IMR-90 (cell line): ENCODE data around the gene TRPC4. TPM values are rescaled to one million over a fixed set of nuclear protein-coding genes. Genes with fewer than 3 reads are reported as not detected.

Experiments
- ATAC-seq: fragments of 200-7000 bp; cut with Tn5 transposase; 2 replicates; pipeline ENCODE4 v1.9.1; 2020; ENCODE audit warnings: low read depth, mild to moderate bottlenecking, moderate library complexity
- BruUV-seq: library from RNA; stranded (reverse); fragments of 400-500 nt; replicated peaks from 2 replicates; lab custom pipeline; 2021; lab: Mats Ljungman, UMichigan
- CTCF ChIA-PET: fragments of 300-600 bp; formaldehyde crosslinking; extraction: SDS; loops from one replicate; lab custom pipeline; 2021; ENCODE audit warnings: antibody characterized with exemption; lab: Yijun Ruan, JAX
- POLR2A ChIA-PET: fragments of 300-600 bp; sonication (Branson Sonifier 250); formaldehyde crosslinking; loops from one replicate; lab custom pipeline; 2022; ENCODE audit warnings: antibody characterized with exemption; ENCODE audit not compliant: unreplicated experiment; lab: Charles Lee
- DNase-seq: peaks from one replicate; pipeline ENCODE4 v3.0.0; 2013
- H2AFZ ChIP-seq: replicated peaks from 2 replicates; pipeline ENCODE3; 2013; ENCODE audit warnings: low read length, mild to moderate bottlenecking; ENCODE audit not compliant: poor library complexity
- H2AK5ac ChIP-seq: 2 replicates; pipeline ENCODE4 v1.6.1; 2013; ENCODE audit warnings: low read depth, low read length, inconsistent platforms
- H2AK9ac ChIP-seq: replicated peaks from 2 replicates; pipeline ENCODE3; 2013; ENCODE audit warnings: mild to moderate bottlenecking, low read depth, low read length, moderate library complexity; ENCODE audit not compliant: poor library complexity
- H2BK120ac ChIP-seq: 2 replicates; pipeline ENCODE4 v1.6.1; 2013; ENCODE audit warnings: low read depth, low read length, inconsistent platforms
- H2BK15ac ChIP-seq: 3 replicates; pipeline ENCODE4 v1.6.1; 2013; ENCODE audit warnings: low read depth, low read length, inconsistent platforms
- H2BK20ac ChIP-seq: 2 replicates; pipeline ENCODE4 v1.6.1; 2013; ENCODE audit warnings: low read depth, mild to moderate bottlenecking, inconsistent platforms, low read length, moderate library complexity
- H2BK5ac ChIP-seq: 2 replicates; pipeline ENCODE4 v1.6.1; 2013; ENCODE audit warnings: mild to moderate bottlenecking, low read depth, low read length, inconsistent platforms; ENCODE audit not compliant: poor library complexity, severe bottlenecking
- H3K14ac ChIP-seq: replicated peaks from 2 replicates; pipeline ENCODE4 v1.6.1; 2013; ENCODE audit warnings: low read depth, low read length, inconsistent platforms
- H3K18ac ChIP-seq: 2 replicates; pipeline ENCODE4 v1.6.1; 2013; ENCODE audit warnings: low read depth, low read length, control low read depth
- H3K23ac ChIP-seq: 2 replicates; pipeline ENCODE4 v1.6.1; 2013; ENCODE audit warnings: low read depth, low read length, inconsistent platforms
- H3K27ac ChIP-seq: 2 replicates; pipeline ENCODE4 v1.5.1; 2013; ENCODE audit warnings: mild to moderate bottlenecking, control low read depth, low read length; ENCODE audit not compliant: insufficient read depth
- H3K27me3 ChIP-seq: 2 replicates; pipeline ENCODE4 v1.6.1; 2013; ENCODE audit warnings: low read length; ENCODE audit not compliant: control insufficient read depth, insufficient read depth
- H3K36me3 ChIP-seq: 2 replicates; pipeline ENCODE4 v1.6.1; 2013; ENCODE audit warnings: low read length, mixed read lengths; ENCODE audit not compliant: control insufficient read depth, insufficient read depth
- H3K4ac ChIP-seq: 2 replicates; pipeline ENCODE4 v1.6.1; 2013; ENCODE audit warnings: low read depth, low read length, inconsistent platforms
- H3K4me1 ChIP-seq: 2 replicates; pipeline ENCODE4 v1.6.1; 2013; ENCODE audit warnings: low read length, mixed read lengths; ENCODE audit not compliant: control insufficient read depth, insufficient read depth
- H3K4me2 ChIP-seq: 2 replicates; pipeline ENCODE4 v1.6.1; 2013; ENCODE audit warnings: low read depth, mild to moderate bottlenecking, control low read depth, low read length, moderate library complexity
- H3K4me3 ChIP-seq: 2 replicates; pipeline ENCODE4 v1.5.1; 2013; ENCODE audit warnings: low read depth, mild to moderate bottlenecking, control low read depth, low read length, moderate library complexity; ENCODE audit not compliant: insufficient read depth
- H3K56ac ChIP-seq: 2 replicates; pipeline ENCODE4 v1.6.1; 2013; ENCODE audit warnings: low read length, inconsistent platforms; ENCODE audit not compliant: insufficient read depth; ENCODE audit errors: extremely low read depth
- H3K79me1 ChIP-seq, 2 experiments: 2 replicates each; pipeline ENCODE4 v1.6.1; 2013; ENCODE audit warnings: low read length in 2 of 2, inconsistent platforms in 1 of 2, low read depth in 1 of 2
- H3K9ac ChIP-seq: 2 replicates; pipeline ENCODE4 v1.6.1; 2013; ENCODE audit warnings: low read depth, low read length, control low read depth
- H3K9me1 ChIP-seq: 2 replicates; pipeline ENCODE4 v1.6.1; 2013; ENCODE audit warnings: low read length, inconsistent platforms; ENCODE audit not compliant: insufficient read depth
- H3K9me3 ChIP-seq: 2 replicates; pipeline ENCODE4 v1.6.1; 2013; ENCODE audit warnings: low read length; ENCODE audit not compliant: control insufficient read depth, insufficient read depth
- H4K20me1 ChIP-seq: 2 replicates; pipeline ENCODE4 v1.6.1; 2013; ENCODE audit warnings: low read length, inconsistent platforms; ENCODE audit not compliant: insufficient read depth
- H4K5ac ChIP-seq: 2 replicates; pipeline ENCODE4 v1.6.1; 2013; ENCODE audit warnings: mild to moderate bottlenecking, low read depth, low read length, control low read depth
- H4K8ac ChIP-seq, 2 experiments: 2 replicates each; pipeline ENCODE4 v1.6.1; 2013; ENCODE audit warnings: low read depth in 2 of 2, low read length in 2 of 2, control low read depth in 1 of 2, inconsistent platforms in 1 of 2
- H4K91ac ChIP-seq: 2 replicates; pipeline ENCODE4 v1.6.1; 2013; ENCODE audit warnings: low read depth, low read length, inconsistent platforms; ENCODE audit not compliant: insufficient read depth
- MAFK ChIP-seq: IDR thresholded peaks from 2 replicates; pipeline ENCODE4 v1.6.1; 2012; ENCODE audit warnings: low read depth, low read length, improper control_type of control experiment
- NFE2L2 ChIP-seq: fragments of 150-350 bp; IDR thresholded peaks from 2 replicates; pipeline ENCODE4 v1.6.1; 2016; ENCODE audit warnings: low read depth, mild to moderate bottlenecking, low read length
- WGBS, 2 experiments: methylation state at CpG; one replicate each; pipeline versions ENCODE4 v1.1.5 to v1.1.7; 2013; ENCODE audit warnings: missing lambda C conversion rate in 2 of 2; ENCODE audit not compliant: insufficient read length in 1 of 2; ENCODE audit errors: extremely low coverage in 2 of 2; 5-methylcytosine and 5-hydroxymethylcytosine counted together
- dilution Hi-C: fragments of 300-500 bp; cut with HindIII; formaldehyde crosslinking; loops from one replicate; pipeline ENCODE4 v1.14.3; 2018; ENCODE audit warnings: low sequenced_read_pairs; ENCODE audit not compliant: unreplicated experiment
- in situ Hi-C: fragments of 300-500 bp; cut with MboI; formaldehyde crosslinking; loops from 3 replicates; pipeline ENCODE4 v1.14.3; 2019; ENCODE audit warnings: low sequenced_read_pairs, inconsistent platforms, mixed read lengths
- intact Hi-C: fragments of 100-400 bp; cut with micrococcal nuclease; formaldehyde crosslinking; loops from 2 replicates; pipeline ENCODE4 v1.10.0; 2022
- polyA plus RNA-seq, 3 experiments: library from polyadenylated mRNA; depleted of rRNA; stranded (reverse); fragments of >200 nt; gene quantifications; 2 replicates each; pipeline ENCODE4 v1.2.3, GENCODE V29; 2012; ENCODE audit warnings: low replicate concordance in 1 of 3
- total RNA-seq: library from RNA; depleted of rRNA; stranded (reverse); fragments of >200 nt; gene quantifications from 2 replicates; pipeline ENCODE4 v1.2.3, GENCODE V29; 2012
- TF ChIP-seq, protein P1 (sequence below): fragments of 150-350 bp; IDR thresholded peaks from 2 replicates; pipeline ENCODE4 v1.6.1; 2017; ENCODE audit warnings: mild to moderate bottlenecking, antibody characterized with exemption, low read length, low read depth

Gene TRPC4
- total and polyA plus RNA-seq, 2 of the 4 experiments (the other 2 are of a cell fraction), result 1.9 to 5.2 TPM

DNA sequence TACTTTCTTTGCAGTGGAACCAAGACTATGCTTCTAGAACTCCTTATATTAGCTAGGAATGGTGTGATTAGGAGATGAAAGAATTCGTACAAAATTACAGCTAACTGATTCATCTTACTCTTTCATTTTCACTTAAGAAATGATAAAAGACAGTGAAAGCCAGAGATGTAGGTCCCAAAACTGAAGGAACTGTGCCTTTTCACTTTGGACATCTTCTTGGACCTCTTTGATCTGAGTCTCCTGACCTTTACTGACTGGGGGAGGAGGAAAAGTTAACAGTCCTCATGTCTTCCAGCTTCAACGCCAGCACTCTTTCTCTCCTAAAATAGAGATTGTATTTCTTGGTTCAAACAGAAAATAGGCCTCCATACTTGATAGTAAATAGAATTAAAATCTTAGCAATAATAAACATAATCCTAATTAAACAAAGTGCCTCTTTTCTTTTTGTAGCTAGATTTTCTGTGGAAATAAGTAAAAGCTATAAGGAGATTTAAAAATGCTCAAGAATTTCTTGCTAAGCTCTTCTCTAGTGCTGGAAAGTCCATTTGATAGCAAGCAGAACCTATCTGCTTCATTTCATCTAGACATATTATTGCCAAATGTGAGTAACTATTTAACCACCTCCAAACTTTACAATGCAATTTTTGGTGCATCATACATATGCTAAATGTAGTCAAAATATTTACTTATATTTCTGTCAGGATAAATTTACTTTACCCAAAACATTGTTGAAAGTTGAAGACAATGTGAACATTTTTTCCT, 161.7 kb downstream of the TRPC4 start:
- Histone ChIP-seq H4K91ac (no peak overlapping the region), H3K4me1 (no peaks in the 10 kb centered on the region), H3K23ac (no peak overlapping the region), H4K5ac (no peak overlapping the region), H2BK20ac (peak overlapping the region; percentile 50; the same call in 1 of the 2 replicates), H2AK9ac (no peak overlapping the region), H3K4ac (no peak overlapping the region), H3K27me3 (no peaks in the 10 kb centered on the region), H4K8ac (no peak overlapping the region; a peak in 1 of 4 replicates), H3K4me3 (no peak overlapping the region), H3K14ac (0 out of 2 replicates have a peak overlapping the region, but pooled peaks have one; percentile 27), H3K4me2 (no peak overlapping the region), H3K56ac (no peak overlapping the region), H2BK120ac (no peak overlapping the region), H2BK5ac (no peak overlapping the region), H4K20me1 (no peaks in the 10 kb centered on the region), H2BK15ac (no peak overlapping the region), H2AK5ac (no peak overlapping the region), H3K36me3 (no peaks in the 10 kb centered on the region), H3K9me3 (no peaks in the 10 kb centered on the region), H3K18ac (no peak overlapping the region), H3K9ac (no peak overlapping the region), H3K9me1 (no peaks in the 10 kb centered on the region), H2AFZ (no peak overlapping the region), H3K79me1 (no peaks in the 10 kb centered on the region), H3K27ac (no peak overlapping the region)
- intact Hi-C loops, result no loop called here
- dilution Hi-C loops, result no loop called here
- BruUV-seq, result no TSS peak
- ChIA-PET CTCF (interaction anchor here (1.4 kb wide), 1 partner anchor 9 kb away, joined by 3 read pairs; no protein-coding TSS in a partner anchor), POLR2A (no interaction called here)
- in situ Hi-C loops, result no loop called here
- no CpG with 5 or more reads among the region's 2 CpGs for WGBS, 2 experiments
- DNase-seq (no peak), ATAC-seq (no peak)
- no peak for TF ChIP-seq NFE2L2
- TF ChIP-seq, protein P1, sequence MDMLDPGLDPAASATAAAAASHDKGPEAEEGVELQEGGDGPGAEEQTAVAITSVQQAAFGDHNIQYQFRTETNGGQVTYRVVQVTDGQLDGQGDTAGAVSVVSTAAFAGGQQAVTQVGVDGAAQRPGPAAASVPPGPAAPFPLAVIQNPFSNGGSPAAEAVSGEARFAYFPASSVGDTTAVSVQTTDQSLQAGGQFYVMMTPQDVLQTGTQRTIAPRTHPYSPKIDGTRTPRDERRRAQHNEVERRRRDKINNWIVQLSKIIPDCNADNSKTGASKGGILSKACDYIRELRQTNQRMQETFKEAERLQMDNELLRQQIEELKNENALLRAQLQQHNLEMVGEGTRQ, result no peak
- TF ChIP-seq MAFK, result no peak
